Cardiac septum (tissue), 1 donor: ENCODE results near the gene CNTNAP2. TPM values are rescaled to one million over a fixed set of nuclear protein-coding genes. Genes with fewer than 3 reads are reported as not detected.

ENCODE experiments used
- DNase-seq: peaks from one replicate; pipeline ENCODE4 v3.0.0-alpha.2; 2020; ENCODE audit warnings: low spot score
- intact Hi-C: fragments of 100-400 bp; cut with DNase I; formaldehyde crosslinking; loops from one replicate; pipeline ENCODE4 v1.14.0; 2022
- total RNA-seq: library from RNA; stranded (reverse); fragmentation: NEBNext Ultra II Directional; extraction: Animal tissue kit (Norgen Biotek cat#: 25700); gene quantifications from one replicate; pipeline ENCODE4 v1.2.1, GENCODE V29; 2021
- donor health status: DM: no; HTN: no; CAD: no.

The CNTNAP2 gene
- total RNA-seq, 1 donor from 2014 or later: 0.22 TPM

DNA sequence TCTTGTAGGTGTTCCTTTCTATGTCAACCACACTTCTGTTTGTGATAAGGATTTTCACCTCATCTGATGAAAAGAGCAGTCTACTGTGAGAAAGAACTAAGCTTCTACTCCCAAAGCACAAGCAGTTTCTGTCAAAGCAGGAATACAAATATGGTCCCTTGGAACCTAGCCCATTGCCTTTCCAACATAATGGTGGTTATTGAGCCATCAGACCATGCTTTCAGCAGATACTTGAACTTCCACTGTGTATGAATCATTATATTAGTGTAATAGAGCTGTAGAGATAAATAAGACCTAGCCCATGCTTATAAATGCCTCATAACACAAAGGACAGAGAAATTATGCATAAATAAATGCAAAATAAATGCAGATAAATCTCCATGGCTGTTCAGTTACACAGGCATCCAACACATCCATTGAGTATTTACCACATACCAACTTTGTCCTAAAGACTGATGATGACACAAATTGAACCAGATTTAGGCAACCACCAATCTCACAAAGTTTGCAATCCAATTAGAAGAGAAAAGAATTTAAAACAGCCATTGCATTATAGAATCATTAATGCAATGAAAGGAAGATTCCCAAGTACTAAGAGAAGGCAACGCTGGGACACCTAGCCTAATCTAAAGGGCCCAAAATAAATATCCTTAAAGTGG lies 1744.6 kb downstream of the CNTNAP2 start:
- intact Hi-C loops: no loop called here
- no peak for DNase-seq

DNA sequence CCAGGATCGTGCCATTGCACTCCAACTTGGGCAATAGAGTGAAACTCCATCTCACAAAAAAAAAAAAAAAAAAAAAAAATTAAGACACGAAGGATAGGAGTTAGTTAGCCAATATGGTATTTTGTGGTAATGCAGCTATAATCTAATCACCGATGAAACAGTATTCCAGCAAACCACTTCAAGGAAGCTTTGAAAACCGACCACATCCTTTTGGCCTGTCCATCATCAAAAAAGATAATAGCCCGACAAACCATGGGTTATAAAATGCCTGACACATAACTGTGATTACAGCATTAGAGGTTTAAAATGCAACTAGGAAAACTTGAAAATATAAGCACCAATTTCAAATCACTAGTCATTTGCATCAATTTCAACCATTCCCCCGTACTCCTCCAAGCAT lies 1745.3 kb downstream of the CNTNAP2 start:
- intact Hi-C loops: no loop called here
- DNase-seq: no peak

DNA sequence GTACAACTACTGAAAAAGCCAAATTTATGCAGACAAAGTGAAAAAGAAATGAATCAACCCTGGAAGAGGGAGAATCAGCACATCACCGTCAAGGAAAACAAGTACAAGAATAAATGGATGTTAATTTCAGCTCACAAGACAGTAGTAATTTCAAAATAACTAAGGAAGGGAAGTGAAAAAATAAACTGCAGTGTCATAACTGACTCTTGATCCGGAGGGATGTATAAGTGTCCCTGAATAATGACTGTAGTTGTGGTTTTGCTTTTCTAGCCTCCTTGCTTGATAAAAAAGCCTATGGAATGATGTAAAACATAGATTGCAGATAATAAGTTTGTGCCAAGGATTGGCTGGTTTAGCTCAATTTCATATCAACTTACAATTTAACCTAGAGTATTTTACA lies 1752.9 kb downstream of the CNTNAP2 start:
- no peak for DNase-seq
- intact Hi-C loops: no loop called here

DNA sequence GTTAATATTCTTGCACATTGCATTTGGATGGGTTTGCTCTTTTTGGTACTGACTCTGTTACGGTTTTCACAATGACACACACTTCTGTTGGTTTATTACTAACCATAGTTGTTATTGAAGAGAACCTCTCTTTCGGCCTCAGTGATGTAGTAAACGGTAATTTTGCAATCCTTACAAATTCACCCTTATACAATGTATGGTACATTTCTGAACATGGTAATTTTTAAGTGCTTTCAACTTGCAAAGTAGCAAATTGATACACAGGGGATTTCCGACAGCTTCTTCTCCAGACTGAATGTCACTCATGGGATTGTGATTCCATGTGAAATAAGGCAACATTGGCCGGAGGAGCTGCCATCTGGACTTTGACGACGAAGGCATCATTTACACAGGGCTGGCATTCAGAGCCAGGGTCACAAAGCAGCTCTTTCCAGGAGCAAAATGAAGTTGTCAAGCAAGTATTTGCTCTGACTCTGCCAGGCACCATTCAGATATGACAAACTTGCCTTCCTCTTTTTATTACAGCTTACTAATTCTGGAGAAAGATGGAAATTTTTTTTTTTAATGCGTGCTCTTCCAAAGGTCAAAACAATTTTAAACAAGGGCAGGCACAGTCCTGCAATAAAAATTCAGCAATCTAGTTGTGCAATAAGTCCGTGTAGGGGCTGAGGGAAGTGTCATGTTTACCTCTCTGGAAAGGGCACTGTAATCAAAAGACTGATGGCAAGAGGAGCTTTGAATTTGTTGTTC lies 1762.5 kb downstream of the CNTNAP2 start:
- DNase-seq: no peak
- intact Hi-C loops: no loop called here

DNA sequence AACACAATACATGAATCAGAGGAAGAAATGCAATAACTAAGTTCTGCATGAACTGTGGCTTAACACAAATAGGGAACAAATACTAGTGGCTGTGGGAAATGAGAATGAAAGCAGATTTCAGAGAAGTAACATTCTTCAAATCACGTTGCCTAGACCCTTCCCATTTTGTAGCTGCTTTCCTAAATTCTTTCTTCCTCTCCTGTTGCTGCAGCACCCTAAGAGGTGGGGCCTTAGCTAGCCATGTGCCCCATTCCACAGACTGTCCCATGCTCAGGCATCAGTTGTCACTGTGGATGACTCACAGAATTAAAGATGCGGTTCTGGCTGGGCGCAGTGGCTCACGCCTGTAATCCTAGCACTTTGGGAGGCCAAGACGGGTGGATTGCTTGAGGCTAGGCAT lies 1769.3 kb downstream of the CNTNAP2 start:
- intact Hi-C loops: no loop called here
- DNase-seq: no peak

DNA sequence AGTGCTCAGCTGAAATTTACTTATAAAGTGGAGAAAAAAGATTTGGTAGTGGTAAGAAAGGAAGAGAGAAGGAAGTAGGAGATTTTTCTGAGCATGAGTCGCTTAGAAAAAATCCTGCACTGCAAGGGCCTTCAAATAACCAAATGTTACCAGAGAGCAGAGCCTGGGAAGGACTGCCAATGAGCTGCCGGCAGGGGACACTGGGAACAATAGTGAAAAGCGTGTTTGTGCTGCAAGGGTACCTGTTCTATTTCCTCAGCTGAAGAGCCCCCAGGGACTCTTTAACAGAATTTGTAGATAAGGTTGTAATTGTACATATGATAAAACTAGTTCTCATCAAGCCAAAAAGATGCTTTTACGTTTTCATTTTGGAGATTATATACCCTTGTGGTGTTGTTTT lies 1777.7 kb downstream of the CNTNAP2 start:
- intact Hi-C loops: no loop called here
- no peak for DNase-seq

DNA sequence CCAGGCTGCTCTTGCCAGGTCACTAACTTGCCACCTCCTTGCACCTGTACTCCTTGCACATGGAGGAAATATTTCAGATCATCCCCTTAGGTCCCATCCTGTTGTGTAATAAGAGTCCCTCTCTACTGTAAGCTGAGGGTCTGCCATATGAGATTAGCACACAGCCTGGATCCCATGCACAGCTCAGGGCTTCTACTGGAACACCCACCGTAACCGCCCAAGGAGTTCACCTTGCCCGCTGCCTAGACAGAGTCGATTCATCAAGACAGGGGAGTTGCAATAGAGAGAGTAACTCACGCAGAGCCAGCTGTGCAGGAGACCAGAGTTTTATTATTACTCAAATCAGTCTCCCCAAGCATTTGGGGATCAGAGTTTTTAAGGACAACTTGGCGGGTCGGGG lies 1779.5 kb downstream of the CNTNAP2 start:
- no peak for DNase-seq
- intact Hi-C loops: no loop called here

DNA sequence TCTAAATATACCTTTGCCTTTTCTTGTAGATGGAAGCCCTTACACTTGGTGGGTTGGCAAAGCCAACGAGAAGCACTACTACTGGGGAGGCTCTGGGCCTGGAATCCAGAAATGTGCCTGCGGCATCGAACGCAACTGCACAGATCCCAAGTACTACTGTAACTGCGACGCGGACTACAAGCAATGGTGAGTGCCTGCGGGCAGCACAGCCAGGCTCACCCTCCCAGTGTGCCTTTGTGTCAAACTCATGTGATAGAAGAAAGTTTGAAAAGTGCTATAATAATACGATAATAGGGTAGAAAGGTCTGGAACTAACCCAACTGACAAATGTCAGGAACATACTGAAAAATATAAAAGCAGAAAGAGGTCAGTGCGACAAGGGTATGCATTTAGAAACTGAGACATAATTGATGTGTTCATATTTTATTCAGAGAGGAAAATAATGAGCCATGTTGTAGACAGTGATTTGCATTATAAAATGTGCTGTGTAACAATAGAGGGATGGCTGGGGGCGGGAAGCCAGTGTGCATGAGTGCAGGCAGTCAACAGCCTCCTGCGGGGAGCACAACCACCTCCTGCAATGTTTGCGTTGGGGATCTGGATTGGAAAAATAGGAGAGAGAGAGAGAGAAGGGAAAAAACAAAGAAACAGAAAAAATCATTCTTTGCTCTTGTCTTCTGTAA lies 1787.1 kb downstream of the CNTNAP2 start:
- intact Hi-C loops: no loop called here
- DNase-seq: no peak

DNA sequence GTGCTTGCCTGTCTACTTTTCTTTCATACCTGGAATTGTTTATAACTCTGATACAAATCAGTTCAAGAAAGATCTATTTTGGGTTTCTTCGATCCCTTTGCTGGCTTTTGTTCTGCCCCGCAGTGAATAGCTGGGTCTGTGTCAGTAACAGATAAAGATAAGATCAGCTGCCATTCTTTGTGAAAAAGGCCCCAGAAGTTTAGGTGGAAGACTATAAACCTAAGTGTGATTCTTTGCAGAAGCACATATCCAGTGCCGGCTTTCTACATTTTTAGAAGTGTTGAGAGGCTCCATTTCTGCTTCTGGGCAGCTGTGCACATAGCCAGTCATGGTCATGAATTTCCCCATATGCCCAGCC lies 1787.6 kb downstream of the CNTNAP2 start:
- intact Hi-C loops: no loop called here
- DNase-seq: no peak

DNA sequence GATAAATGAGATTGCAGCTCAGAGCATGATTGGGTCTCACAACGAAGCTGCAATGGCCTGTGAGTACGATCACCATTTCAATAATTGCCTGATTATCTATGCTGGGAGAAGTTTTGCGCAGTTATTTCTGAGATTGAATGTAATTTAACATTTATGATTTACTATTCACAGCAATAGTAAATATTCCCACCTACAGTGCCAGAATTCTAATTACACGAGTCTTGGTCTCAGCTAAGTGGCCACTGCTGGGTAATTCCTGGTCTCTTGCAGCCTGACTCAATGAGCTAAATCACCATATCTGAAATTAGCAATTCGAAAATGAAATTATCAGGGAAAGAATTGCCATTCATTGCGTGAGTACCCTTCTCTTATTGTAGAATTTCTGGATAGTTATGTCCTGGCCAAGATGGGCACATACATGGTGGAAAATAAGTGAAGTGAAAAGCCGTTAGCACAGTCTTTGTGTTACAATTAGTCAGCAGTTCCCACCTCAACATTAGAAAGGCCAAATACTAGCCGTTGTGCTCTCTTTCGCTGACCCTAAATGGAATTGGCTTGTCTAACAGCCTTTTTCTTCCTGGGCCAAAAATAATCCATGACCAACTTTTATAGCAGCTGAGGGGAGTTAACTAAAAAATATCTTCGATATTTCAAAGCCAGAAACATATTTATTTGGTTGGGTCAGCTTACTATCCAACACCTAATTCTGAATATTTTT lies 1793.0 kb downstream of the CNTNAP2 start:
- intact Hi-C loops: no loop called here
- no peak for DNase-seq

DNA sequence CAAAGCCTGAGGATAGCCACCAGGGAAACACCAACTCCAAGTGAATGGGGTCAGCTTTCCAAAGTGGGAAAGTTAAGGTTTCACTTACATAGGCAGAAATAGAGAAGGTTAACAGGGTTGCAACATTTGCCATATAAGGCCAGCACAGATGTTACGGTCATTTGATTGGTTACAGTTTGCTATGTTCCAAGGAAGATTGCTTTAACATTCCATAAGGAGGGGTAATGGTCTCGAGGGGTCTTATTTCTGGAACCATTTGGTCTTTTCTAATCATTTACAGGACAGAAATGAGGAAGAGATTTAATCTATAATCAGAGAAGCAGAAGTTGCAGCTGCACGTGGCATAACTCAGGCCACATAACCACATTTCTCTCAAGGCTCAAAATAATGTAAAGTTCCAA lies 1794.6 kb downstream of the CNTNAP2 start:
- intact Hi-C loops: no loop called here
- no peak for DNase-seq

DNA sequence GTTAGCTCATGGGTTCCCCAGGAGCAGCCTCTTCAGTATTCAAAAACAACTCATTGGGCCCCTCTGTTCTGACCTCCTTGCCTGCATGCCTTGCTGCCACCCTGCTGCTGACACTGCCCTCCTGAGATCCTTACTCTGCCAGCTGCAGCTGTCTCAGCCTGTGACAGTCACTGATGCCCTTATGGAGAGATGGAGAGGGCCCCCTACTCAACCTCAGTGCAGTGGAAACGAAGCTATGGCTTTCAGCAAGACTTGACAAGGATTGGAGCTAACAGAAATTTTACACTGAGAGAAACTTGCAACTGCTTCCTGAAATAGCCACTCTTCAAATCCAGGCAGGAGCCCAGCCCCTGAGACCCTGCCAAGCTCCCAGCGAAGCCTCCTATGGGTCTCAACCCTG lies 1795.7 kb downstream of the CNTNAP2 start:
- intact Hi-C loops: no loop called here

DNA sequence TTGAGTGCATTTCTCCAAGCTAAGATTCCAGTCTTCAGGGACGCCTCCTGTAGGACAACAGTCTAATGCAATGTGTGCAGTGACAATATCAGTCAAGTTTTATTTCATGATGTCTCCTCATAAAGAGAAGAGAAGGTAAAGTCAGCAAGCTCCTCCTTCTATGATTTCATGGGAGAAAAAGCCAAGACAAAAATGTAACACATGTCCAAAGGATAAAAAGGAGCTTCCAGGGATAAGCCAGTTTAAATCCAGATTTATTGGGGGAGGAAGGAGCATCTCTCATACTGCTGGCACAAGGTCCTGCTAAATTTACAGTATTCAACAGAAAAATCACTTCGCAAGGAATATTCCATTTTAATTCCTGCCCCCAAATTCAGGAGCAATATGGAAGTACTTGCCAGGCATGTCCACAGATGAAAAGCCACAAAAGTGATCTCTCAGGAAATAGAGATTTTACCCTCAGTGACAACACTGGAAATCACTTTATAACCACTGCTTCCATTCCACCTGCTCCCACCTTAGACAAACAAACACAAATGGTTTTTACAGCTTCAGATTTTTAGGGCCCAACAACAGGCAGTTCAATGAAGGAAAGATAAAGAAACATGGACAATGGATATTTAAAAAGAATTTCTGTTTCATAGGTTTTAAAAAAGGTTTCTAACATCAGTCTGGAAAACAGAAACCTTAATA lies 1796.5 kb downstream of the CNTNAP2 start:
- intact Hi-C loops: no loop called here
- no peak for DNase-seq

More for the DNA sequence above, 1795.7 kb downstream of the CNTNAP2 start:
- DNase-seq: no peak

DNA sequence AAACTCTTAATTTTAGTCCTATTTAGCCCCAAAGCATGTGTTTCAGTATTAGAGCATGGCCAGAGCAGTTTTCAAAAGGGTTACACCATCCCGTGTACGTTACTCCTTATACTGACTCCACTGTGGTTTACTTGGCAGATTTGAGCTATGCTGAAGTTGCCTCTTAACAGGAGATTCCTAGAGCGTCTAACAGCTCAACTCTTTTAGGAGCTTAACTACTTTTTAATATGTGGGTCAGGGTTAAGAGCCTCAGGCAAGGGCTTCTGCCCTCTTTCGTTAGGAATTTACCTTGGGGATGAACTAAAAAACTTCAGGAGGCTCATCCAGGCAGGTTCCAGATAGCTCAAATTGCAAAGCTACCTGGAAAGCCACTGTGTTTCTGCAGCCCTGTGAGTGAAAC lies 1799.2 kb downstream of the CNTNAP2 start:
- no peak for DNase-seq
- intact Hi-C loops: no loop called here

DNA sequence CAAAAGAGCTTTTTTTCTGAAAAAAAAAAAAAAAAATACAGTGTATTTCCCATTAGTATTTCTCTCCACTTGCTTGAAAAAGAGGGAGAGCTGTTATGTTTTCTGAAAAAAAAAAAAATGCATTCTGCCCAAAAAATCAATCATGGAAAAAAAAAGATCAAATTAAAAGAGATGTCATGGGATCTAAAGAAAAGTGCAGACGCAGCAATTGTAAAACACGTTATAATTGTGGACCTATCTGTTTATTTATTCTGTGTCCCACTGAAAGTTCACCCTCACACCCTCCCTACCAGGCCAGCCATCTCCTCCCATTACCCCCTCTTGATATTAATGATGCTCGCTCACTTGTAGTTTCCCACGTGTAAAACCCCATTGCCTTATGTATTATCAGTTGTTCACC lies 1800.0 kb downstream of the CNTNAP2 start:
- DNase-seq: no peak
- intact Hi-C loops: no loop called here

DNA sequence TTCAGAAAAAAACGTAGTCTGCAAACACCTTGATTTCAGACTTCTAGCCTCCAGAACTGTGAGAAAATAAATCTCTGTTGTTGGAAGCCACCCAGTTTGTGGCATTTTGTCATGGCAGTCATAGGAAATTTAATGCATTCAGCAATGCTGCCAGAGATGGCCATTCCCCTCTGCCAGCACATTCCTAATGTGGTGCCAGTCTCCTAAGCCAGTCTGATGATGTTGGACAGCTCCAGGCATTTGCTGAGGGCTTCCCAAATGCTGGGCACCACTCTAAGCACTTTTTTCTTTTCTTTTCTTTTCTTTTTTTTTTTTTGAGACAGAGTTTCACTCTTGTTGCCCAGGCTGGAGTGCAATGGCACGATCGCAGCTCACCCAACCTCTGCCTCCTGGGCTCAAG lies 1807.2 kb downstream of the CNTNAP2 start:
- intact Hi-C loops: no loop called here
- no peak for DNase-seq

DNA sequence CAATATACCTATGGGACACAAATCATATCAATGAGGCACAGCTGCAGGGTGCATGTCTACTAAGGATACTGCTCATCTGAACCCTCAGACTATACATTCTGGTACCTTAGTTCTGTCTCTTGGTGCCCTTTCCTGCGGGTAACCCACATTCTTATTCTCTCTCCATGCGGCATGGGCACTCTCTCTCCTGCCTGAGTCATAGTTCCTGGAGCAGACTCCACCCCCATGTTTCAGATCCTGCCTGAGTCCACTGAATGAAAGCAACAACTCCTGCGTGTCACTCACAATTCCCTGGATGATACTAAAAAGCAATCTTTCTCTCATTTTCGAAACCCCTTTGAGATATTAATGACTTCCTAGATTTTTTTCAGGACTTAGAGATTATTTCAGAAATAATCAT lies 1820.8 kb downstream of the CNTNAP2 start:
- intact Hi-C loops: no loop called here
- no peak for DNase-seq

DNA sequence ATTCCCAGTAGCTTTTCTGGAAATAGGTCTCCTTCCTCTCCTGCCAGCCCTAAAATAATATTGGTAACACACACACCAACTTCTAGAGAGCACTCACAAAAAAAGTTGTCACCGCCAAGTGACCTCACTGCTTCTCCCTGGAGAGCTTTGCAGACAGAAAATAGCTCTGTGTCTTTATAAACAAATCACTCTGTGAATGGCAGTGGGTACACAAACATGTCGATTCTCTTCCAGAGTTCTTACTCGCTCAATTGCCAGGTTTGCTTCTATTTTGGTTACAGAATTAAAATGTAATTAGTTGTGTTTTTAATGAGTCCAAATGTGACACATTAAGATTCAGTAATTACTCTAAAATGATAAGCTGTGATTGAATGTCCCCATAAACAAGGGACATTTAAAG lies 1824.8 kb downstream of the CNTNAP2 start:
- no peak for DNase-seq
- intact Hi-C loops: no loop called here

DNA sequence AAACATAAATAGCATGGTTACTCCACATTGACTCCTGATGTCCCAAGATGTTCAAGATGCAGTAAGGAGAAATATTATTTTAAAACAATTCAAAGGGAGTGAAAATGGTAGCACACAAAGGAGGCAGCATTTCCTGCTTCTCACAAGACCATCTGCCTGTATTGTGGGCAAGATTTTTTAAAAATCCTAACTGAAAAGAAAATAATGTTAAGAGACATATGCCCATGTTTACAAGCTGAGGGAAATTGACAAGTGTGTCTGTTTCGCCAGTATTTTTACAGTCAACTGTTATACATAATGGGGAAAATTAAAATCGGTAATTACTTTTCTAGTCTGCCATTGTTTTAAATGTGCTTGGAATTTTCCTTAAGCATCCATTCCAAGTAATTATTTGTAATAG lies 1827.7 kb downstream of the CNTNAP2 start:
- intact Hi-C loops: no loop called here
- DNase-seq: no peak

DNA sequence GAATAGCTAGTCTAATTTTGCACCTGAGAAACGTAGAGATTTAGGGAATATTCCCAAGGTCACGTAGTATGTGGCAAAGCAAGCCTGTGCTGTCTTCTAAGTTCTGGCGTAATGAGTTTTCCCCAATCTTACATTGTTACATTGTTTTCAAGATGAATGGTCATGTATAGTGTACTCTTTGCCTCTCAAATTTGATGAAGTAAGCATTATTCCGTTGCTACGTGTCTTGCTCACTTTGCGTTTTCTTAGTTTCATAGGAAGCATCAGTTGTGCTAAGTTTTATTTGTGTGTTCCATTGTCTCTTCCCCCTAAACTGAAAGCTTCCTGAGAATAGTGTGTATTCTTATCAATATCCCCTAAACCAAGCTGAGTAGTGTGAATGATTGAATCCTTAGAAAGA lies 1836.3 kb downstream of the CNTNAP2 start:
- intact Hi-C loops: no loop called here
- DNase-seq: no peak
